Measurements from ENCODE around the gene ALG12. TPM values are rescaled to one million over a fixed set of nuclear protein-coding genes. Genes with fewer than 3 reads are reported as not detected.

ALG12 gene
- total and polyA plus RNA-seq, 2 of the 8 experiments (the other 6 are each of a cell fraction or from before 2014, with no cell fraction given) = 13.4 to 22.5 TPM

- no peak for FAIRE-seq
- Histone ChIP-seq H3K36me3 (ENCODE audit: control insufficient read depth in 2 of 4, insufficient read depth in 4 of 4, low read length in 3 of 4) (0 out of 8 replicates have a peak, but pooled peaks cover 0 to 2% (median 0%) of the 10 kb centered on the region in 4 experiments), H3K4ac (replicated peaks; ENCODE audit: insufficient read length, low read depth, low read length) (no peak overlapping the region), H3K27ac (ENCODE audit: low read depth, low read length) (no peak overlapping the region), H2AFZ (ENCODE audit: low read length) (no peak overlapping the region), H3K27me3 (replicated peaks in 1 of 4; ENCODE audit: control insufficient read depth in 3 of 4, extremely low read depth in 1 of 4, insufficient read depth in 3 of 4, low read length in 3 of 4) (no peaks in the 10 kb centered on the region), H3K56ac (replicated peaks; ENCODE audit: insufficient read length, low read depth, low read length) (no peak overlapping the region), H3K14ac (ENCODE audit: insufficient read length) (no peak overlapping the region), H3K9ac (replicated peaks in 1 of 4; ENCODE audit: extremely low read depth in 1 of 4, low read depth in 3 of 4, low read length in 3 of 4) (no peak overlapping the region), H2BK12ac (ENCODE audit: low read depth, low read length) (no peak overlapping the region), H3K23me2 (ENCODE audit: low read depth, low read length) (no peaks in the 10 kb centered on the region), H3K4me2 (ENCODE audit: insufficient read depth in 1 of 2, low read depth in 2 of 2, low read length in 2 of 2) (no peak overlapping the region), H2BK15ac (ENCODE audit: low read length) (no peak overlapping the region), H4K8ac (ENCODE audit: extremely low read depth, insufficient read depth, low read length) (no peak overlapping the region), H2BK20ac (ENCODE audit: low read length) (no peak overlapping the region), H3K4me3 (ENCODE audit: extremely low read depth in 1 of 4, insufficient read depth in 2 of 4, low read depth in 3 of 4, low read length in 4 of 4) (no peak overlapping the region), H4K20me1 (replicated peaks in 1 of 2; ENCODE audit: control insufficient read depth in 1 of 2, insufficient read depth in 2 of 2, low read length in 2 of 2) (peaks cover 6 to 12% of the 10 kb centered on the region in 2 experiments), H3K18ac (ENCODE audit: extremely low read depth, low read length) (no peak overlapping the region), H3K23ac (ENCODE audit: insufficient read length) (no peak overlapping the region), H2BK120ac (replicated peaks; ENCODE audit: low read depth, low read length) (no peak overlapping the region), H3K9me3 (ENCODE audit: insufficient read depth in 2 of 2, low read depth in 1 of 2, low read length in 1 of 2) (peaks cover 0 to 3% of the 10 kb centered on the region in 2 experiments; a peak in 1 of 4 replicates), H3K4me1 (replicated peaks in 1 of 4; ENCODE audit: control insufficient read depth in 3 of 4, insufficient read depth in 4 of 4, low read length in 3 of 4) (no peaks in the 10 kb centered on the region), H3K79me2 (ENCODE audit: control insufficient read depth in 1 of 2, insufficient read depth in 2 of 2, low read length in 2 of 2) (peaks cover 0 to 70% of the 10 kb centered on the region in 2 experiments; a peak in 3 of 4 replicates), H2AK5ac (ENCODE audit: low read depth, low read length) (no peak overlapping the region), H4K5ac (ENCODE audit: insufficient read length, low read depth, low read length) (no peak overlapping the region), H2BK5ac (ENCODE audit: low read depth, low read length) (no peak overlapping the region), H4K91ac (replicated peaks; ENCODE audit: insufficient read length, low read length) (no peak overlapping the region), H3K79me1 (ENCODE audit: low read depth, low read length) (peaks cover 6% of the 10 kb centered on the region)
- ChIA-PET CTCF (ENCODE audit: partially characterized antibody) (interaction anchor here (0.7 kb wide), 1 partner anchor 9 kb away, joined by 4 read pairs; no protein-coding TSS in a partner anchor), POLR2A (ENCODE audit: partially characterized antibody) (no interaction called here)
- no peak for DNase-seq (ENCODE audit: low read depth in 1 of 2, low spot score in 2 of 2)
- 97% methylated on average over 7 of the region's 8 CpGs; no CpG with 5 or more reads in 1 of the 2 experiments for WGBS, 2 experiments (ENCODE audit: extremely low coverage in 1 of 2, insufficient coverage in 1 of 2, insufficient read length in 1 of 2, insufficient replicate concordance in 2 of 2, low coverage in 1 of 2, low lambda C conversion rate in 2 of 2, missing lambda C conversion rate in 1 of 2)
- TF ChIP-seq POLR2A (IDR thresholded peaks at IDR 0.05; ENCODE audit: control extremely low read depth in 1 of 2, low read depth in 2 of 2, low read length in 2 of 2) (no peak), ATF2 (IDR thresholded peaks at IDR 0.05; ENCODE audit: low read length) (no peak), BCL11A (IDR thresholded peaks at IDR 0.05; ENCODE audit: low read depth in 2 of 2, low read length in 2 of 2) (no peak), NANOG (IDR thresholded peaks at IDR 0.05; ENCODE audit: insufficient read depth, low read depth, low read length, poor library complexity, severe bottlenecking) (no peak), HDAC2 (IDR thresholded peaks at IDR 0.05; ENCODE audit: borderline replicate concordance in 1 of 2, low read depth in 2 of 2, low read length in 2 of 2) (no peak), MAX (IDR thresholded peaks at IDR 0.05) (no peak), SP4 (IDR thresholded peaks at IDR 0.05; ENCODE audit: low read length) (no peak), CREB1 (IDR thresholded peaks at IDR 0.05) (no peak), SP1 (IDR thresholded peaks at IDR 0.05; ENCODE audit: low read depth, low read length) (no peak), SRF (IDR thresholded peaks at IDR 0.05; ENCODE audit: low read depth, low read length) (no peak), TCF12 (IDR thresholded peaks at IDR 0.05; ENCODE audit: low read depth, low read length) (no peak), PHF8 (conservative IDR thresholded peaks at IDR 0.05; ENCODE audit: low read depth, low read length) (no peak), CBX8 (IDR thresholded peaks at IDR 0.05; ENCODE audit: borderline replicate concordance, low read depth, low read length) (no peak)
These were observed 40.0 kb downstream of the ALG12 start for GRCh38 chr22:49878206-49878605.

Measured in H1 (cell line).